ENCODE measurements around the gene MAP6. TPM values are rescaled to one million over a fixed set of nuclear protein-coding genes. Genes with fewer than 3 reads are reported as not detected.

MAP6 gene
- polyA plus RNA-seq, 3 donors = 1.1 to 1.8 (median 1.3) TPM

DNA sequence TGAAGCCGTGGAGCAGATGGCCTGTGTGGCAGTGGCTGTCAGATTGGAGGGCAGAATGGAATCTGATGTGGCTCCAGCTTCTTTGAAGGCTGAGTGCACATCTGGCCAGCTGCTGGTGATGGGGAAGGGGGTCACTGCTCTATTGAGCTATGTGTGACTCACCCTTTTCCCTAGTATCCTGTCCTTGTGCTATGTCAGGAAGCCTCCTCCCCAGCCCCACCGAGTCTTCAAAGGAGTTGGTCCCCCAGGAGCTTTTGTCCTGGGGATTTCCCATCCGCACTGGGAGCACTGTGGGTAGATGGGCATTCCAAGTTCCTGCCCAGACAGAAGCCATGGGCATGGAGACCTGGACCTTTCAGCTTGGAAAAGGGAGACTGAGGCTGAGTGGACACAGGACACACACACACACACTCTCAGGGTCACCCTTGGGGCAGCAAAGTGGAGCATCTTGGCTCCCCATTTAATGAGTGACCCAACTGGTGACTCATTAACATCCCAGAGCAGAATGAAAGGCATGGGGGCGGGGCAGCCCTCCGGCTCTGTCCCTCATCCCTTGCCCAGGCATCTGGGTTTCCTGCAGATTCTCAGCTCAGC, 103.5 kb downstream of the MAP6 start:
- no peak overlapping the region for H3K27ac ChIP-seq (ENCODE audit: low read depth, low read length)
- WGBS, 3 donors = 33 to 51% (median 40%) methylated on average over 5 of the region's 5 CpGs

DNA sequence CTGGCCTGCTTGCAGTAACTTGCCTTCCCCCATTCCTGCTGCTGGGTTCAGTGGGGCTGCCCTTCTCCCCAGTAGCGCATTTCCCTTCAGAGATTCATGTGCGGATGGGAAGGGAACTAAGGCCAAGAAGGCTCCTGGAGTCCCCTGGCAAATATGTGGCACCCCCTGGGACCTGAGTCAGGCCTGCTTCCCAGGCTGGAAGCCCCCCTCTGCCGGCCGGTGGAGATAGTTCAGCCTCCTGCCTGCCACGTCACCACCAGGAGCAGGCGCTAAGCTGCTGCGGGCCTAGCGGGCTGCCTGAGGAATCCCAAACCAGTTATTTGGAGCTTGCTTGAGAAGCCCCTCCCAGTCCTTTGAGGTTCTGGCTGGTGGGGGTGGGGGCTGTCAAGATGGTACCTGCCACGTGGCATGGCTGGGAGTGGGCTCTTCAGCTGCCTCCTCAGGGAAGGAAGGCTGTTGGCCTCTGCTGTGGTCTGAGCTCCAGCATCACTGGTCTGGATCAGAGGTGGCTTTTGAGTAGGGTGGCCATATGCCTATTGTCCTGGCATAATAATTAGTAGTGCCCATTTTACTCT, 104.8 kb downstream of the MAP6 start:
- 22 to 49% (median 40%) methylated on average over 9 of the region's 9 CpGs for WGBS, 3 donors
- peak overlapping the region; percentile 31 for H3K27ac ChIP-seq (ENCODE audit: low read depth, low read length)

DNA sequence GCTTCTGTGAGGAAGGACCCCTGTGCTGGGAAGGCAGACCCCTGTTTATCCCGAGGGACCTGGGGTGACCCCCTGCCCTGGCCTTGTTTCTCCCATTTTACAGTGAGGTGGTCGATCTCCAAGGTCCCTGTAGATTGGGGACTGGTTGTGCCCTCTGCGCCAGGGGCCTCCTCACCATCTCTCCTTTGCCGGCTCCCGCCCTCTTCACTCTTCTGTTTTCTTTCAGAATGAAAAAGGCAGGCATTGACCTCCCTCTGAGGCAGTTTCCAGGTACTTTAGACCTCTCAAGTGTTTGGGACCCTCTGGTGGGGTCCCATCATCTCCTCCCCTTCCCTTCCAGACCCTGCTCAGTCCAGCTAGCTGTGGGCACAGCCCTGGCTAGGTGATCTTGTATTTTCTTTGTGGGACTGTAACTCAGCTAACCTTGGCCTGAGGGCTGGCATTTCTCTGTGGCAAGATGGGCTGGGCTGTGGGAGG, 105.3 kb downstream of the MAP6 start:
- H3K27ac ChIP-seq (ENCODE audit: low read depth, low read length) = peak overlapping the region; percentile 68
- WGBS, 3 donors = 31 to 37% (median 33%) methylated on average over 5 of the region's 5 CpGs

DNA sequence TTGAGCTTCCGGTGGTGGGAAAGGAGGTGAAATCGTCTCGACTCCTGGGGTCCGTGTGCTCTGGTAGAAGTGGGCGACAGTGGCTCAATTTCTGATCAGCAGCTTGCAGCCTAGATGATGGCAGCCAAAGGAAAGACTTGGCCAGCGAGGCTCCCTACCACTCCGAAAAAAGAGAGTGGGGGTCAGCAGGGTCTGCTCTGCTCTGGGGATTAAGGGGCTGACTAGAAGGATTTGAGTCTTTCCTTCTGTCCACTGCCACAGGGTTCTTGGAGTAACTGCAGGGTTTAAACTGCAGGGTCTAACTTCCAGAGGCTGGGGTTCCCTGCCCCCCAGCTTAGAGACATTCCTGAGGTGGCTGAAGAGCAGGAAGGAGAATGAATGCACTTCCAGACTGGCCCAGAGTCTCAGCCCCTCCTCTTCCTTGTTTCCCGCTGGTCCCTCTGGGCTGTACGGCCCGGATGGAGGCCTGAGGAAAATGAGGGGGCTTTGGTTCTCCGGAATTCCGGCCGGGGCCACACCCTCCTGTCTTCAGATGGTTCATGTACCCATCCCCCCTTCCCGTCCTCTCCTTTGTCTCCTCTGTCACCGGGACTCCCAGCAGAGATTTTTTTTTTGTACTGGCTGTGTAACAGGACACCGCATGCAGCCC, 105.9 kb downstream of the MAP6 start:
- 4 to 7% (median 6%) methylated on average over 16 of the region's 16 CpGs for WGBS, 3 donors
- H3K27ac ChIP-seq (ENCODE audit: low read depth, low read length) = peak overlapping the region; percentile 68

DNA sequence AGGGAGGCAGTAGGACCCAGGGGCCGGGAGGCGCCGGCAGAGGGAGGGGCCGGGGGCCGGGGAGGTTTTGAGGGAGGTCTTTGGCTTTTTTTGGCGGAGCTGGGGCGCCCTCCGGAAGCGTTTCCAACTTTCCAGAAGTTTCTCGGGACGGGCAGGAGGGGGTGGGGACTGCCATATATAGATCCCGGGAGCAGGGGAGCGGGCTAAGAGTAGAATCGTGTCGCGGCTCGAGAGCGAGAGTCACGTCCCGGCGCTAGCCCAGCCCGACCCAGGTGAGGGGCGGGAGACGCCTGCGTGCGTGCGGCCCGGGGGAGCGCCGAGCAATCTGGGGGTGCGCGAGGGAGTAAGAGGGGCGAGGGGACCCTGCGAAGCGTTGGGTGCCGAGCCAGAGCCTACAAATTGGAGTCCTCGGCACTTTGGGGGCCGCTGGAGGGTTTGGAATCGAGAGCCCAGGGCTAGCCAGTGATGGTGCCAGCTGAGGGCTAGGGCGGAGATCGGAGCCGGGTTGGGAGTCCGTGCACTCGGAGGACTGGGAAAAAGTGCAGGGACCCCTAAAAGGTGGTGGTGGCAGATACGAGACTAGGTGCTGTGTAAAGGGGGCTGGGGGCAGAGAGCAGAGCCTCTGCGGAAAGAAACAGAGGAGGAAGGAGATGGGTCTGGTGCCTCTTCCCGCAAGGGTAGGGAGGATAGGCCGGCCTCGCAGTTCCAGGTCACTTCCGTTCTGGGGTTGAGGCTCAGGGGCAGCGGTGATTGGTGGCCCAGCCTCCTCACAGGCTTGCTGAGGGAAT, 106.6 kb downstream of the MAP6 start, which contains the start of gene SERPINH1:
TSS of gene SERPINH1 (plus strand) at position 206 of the 788 bp plus-strand sequence. CDS start 4,097 bp downstream, outside the sequence.
- peak within 1 kb of the TSS; percentile 68 for H3K27ac ChIP-seq (ENCODE audit: low read depth, low read length)
- WGBS, 3 donors = 0 to 1% (median 0%) methylated on average over 50 to 51 of the region's 51 CpGs

DNA sequence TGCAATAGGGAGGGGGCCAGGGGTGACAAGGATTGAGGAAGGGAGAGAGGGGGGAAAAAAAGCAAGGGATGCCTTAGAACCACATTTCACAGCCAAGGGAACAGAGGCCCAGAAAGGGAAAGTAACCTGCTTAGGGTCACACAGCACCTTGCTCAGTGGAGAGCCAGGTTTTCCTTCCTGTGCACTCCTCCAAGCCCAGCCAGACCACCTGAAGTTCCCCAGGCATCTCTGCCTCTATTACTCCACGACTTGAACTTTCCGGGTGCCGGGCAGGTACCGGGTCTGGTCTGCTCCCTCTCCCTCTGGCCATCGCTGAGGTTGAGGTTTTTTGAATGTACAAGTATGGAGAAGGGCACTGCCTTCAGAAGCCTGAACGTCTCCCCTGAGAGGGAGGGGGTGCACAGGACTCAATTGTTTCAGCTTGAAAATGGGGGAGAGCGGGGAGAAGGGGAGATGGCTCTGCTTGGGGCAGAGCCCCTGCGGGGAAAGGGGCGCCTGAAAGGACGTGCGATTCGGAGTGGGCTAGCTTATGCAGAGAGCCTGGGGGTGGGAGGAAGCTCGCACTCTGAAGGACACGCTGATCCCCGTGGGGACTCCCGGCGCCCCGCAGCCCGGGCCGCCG, 107.3 kb downstream of the MAP6 start:
- 13 to 17% (median 14%) methylated on average over 21 of the region's 21 CpGs for WGBS, 3 donors
- peak overlapping the region; percentile 68 for H3K27ac ChIP-seq (ENCODE audit: low read depth, low read length)

DNA sequence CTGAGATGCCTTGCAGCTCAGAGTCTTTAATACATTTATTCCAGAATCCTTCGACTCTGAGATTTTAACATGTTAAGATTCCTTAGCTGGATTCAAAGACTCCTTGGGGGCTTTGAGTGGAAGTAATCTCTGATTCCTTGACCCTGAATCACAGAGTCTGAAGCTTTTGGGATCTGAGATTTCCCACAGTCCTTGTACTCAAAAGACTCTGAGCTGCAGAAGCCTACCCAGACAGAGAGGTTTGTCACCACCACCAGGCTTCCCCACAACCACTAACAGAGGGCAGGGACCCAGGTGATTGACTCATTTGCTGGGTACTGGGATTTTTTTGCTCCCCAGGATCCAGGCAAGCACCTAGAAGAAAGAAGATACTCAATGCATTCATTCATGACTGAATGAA, 108.2 kb downstream of the MAP6 start:
- WGBS, 3 donors = 45 to 83% (median 60%) methylated on average over 1 of the region's 1 CpG
- no peak overlapping the region for H3K27ac ChIP-seq (ENCODE audit: low read depth, low read length)

DNA sequence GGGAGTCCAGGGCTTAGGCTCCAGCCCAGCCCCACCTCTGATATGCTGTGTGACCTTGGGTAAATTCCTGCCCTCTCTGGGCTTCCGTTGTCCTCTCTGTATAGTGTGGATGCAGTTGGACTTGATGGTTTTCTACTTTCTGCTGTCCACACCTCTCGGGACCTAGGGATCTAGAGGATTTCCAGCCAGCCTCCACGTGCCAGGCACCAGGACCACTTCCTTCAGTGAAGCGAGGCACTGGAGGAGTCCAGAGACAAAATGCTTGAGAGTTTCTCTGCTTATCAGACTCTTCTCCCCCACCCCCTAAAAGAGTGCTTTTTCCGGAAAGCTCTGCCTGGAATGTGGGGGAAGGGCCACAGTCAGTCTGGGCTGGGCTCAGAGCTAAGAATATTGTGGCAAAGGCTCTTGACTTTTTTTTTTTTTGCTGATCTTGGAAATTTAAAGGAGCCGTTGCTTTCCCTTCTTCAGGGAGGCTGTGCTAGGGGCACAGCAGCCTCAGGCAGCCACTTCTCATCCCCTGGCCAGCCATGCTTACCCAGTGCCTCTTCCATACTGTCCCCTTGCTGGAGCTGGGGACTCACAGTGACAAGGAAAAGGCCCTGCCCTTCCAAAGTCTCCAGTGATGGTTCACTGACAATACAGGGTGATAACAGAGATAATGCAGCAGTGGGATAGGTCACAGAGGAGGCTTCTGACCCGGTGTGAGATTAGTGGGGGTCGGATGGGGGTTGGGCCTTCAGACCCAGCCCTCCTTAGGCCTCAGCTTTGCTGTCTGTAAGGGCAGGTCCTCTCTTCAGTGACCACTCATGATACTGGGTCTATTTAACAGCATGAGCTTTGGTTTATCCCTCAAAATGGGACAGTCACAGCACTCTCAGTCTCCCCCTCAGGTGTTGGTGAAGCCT, 109.6 kb downstream of the MAP6 start:
- WGBS, 3 donors = 26 to 33% (median 32%) methylated on average over 8 of the region's 8 CpGs
- peak overlapping the region; percentile 61 for H3K27ac ChIP-seq (ENCODE audit: low read depth, low read length)

DNA sequence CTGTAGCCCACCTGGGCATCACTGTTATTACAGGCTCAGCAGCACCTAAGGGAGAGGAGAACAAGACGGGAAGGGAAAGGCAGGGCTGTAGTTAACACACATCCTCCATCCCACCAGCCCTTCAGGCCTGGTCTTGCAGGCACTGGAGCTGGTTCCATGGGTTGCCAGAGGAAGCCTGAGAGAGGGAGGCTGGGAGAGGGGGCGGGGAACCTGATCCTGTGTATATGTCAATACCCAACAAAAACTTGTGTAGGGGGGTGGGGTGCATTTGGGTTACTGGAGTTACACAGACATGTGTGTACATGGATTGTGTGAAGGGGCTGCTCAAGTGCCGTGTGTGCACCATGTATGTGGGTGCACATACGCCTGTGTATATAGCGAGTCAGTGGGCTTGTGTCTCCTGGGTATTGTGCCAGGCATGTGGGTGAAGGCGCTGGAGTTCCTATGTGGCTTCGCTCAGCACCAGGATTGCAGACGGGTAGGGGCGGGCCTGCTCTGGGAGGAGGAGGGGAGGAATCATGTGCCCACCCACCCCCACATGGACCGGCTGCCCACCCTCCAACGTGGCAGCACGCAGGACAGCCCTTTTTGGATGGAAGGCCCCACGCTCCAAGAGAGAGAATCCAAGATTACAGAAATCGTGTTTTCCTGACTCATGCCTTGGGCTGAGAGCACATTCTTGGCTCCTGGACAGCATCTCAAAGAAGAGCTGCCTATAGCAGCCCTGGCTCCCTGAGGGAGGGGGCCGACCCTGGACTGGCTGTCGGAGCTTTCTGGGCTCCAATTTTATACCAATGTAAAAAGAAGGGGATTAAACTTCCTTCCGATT, 111.0 kb downstream of the MAP6 start:
- WGBS, 3 donors = 47 to 72% (median 54%) methylated on average over 17 of the region's 17 CpGs

DNA sequence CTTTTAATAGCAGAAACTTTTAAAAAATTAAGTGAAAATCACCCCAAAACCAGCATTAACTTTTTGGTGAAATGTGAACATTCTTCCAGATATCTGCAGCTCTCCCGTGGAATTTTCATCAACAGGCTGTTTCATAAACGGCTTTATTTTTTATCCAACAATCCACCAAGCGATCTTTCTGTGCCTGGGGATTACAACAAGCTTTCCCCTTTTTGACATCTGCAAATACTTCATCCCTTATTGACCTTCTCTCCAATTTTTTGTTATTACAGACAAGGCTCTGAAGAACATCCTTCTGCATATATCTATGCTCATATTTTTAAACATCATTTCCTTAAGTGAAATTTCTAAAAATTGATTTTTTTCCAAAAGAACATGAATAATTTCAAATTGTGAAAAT, 112.6 kb downstream of the MAP6 start:
- 63 to 67% (median 65%) methylated on average over 3 of the region's 3 CpGs for WGBS, 3 donors
- H3K27ac ChIP-seq (ENCODE audit: low read depth, low read length) = no peak overlapping the region

More for the DNA sequence above, 111.0 kb downstream of the MAP6 start:
- H3K27ac ChIP-seq (ENCODE audit: low read depth, low read length) = peak overlapping the region; percentile 61

DNA sequence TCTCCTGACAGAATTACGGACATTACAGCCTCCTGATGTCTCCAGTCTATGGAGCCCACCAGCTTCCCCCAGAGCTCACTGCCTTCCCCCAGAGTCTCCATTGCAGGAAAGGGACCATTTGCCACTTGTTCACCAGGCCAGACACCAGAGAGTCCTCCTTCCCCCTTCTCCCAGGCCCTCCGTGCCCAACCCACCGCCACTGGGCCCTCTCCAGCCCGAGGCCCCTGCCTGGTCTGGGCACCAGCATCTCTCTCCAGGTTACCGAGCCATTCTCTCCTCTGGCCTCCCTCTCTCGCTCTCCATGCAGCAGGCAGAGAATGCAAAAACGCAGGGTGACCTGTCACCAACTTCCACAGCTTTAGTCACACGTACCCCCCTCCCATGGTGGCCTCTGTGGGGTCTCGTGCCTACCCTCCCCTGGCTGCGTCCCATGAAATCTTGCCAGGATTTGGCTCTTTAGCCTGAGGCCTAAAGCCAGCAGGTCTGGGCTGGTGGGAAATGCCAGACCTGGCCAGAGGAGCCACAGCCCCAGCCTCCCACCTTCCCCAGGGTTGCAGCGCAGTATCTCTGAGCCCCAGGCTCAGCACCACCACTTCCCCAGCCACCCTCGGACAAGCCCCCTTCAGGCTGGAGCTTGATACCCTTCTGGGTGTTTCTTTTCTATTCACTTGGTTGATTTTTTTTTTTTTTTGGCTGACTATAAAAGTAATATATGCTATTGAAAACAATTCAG, 113.6 kb downstream of the MAP6 start:
- 80 to 90% (median 85%) methylated on average over 12 of the region's 12 CpGs for WGBS, 3 donors
- H3K27ac ChIP-seq (ENCODE audit: low read depth, low read length) = no peak overlapping the region

DNA sequence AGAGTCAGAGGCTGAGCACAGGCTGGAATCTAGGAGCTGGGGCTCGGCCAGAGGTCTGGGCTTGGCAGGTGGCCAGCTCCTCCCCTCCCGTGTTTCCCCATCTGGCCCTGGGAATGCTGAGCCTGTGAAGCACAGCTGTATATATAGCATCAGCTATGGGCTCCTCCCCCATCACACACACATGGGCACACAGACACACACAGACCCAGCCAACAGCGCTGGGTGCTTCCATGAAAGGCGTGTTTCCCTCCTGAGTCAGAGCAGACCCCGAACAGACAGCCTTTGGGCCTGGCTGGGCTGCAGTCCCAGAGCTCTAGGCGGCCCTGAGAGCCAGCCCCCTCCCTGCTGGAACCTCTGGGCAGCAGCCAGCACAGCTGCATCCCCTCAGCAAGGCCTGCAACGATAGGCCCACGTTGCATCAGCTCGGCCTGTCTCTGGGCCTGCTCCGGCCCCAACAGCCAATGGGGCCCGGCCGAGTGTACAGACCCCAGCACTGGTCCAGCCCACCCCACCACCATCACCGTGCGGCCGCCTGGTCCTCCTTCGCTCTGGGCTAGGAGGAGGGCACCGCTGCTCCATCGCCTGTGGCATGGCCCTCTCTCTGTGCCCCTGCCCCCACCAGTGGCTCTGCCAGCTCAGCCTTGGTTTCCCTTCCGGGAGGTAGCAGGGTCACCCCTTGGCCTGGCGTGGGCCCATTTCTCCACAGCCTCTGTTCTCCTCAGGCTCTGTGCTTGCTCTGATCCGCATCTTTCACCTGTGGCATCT, 114.4 kb downstream of the MAP6 start:
- peak overlapping the region; percentile 41 for H3K27ac ChIP-seq (ENCODE audit: low read depth, low read length)
- 38 to 61% (median 44%) methylated on average over 20 to 21 of the region's 21 CpGs for WGBS, 3 donors

DNA sequence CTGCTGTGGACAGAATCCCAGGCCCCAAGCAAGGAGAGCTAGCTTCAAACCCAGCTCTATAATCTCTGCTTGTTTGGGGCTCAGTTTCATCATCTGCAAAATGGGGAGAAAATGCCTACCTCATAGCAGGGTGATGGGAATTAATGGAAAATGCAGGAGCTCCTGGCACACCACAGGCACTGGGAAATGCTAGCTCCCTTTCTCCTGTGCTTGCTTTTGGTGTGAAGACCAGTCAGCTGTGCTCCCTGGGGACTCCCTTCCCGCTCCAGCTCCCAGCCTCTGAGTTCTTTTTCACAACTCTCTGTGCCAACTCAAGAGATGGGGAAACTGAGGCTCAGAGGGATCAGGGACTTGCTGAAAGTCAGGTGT, 115.0 kb downstream of the MAP6 start:
- peak overlapping the region; percentile 41 for H3K27ac ChIP-seq (ENCODE audit: low read depth, low read length)
- 28 to 54% (median 41%) methylated on average over 1 of the region's 1 CpG for WGBS, 3 donors

DNA sequence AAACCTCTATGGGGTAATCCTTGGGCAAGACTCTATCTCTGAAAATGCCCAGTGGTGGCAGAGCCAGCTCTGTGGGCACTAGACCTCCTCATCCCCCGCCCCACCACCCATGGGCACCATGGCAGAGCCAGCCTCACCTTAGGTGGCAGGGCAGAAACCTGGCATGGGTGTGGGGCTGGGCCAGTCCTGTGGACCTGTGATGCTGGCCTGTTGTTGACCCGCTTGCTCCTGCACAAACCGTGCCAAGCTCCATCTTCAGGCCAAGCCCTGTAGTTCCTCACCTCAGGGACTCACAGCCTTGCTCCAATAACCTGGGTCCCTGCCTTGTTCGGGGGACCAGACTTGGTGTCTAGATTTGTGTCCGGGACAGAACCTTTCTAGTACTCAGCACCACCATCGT, 115.7 kb downstream of the MAP6 start:
- 84 to 93% (median 85%) methylated on average over 6 of the region's 6 CpGs for WGBS, 3 donors
- H3K27ac ChIP-seq (ENCODE audit: low read depth, low read length) = no peak overlapping the region

DNA sequence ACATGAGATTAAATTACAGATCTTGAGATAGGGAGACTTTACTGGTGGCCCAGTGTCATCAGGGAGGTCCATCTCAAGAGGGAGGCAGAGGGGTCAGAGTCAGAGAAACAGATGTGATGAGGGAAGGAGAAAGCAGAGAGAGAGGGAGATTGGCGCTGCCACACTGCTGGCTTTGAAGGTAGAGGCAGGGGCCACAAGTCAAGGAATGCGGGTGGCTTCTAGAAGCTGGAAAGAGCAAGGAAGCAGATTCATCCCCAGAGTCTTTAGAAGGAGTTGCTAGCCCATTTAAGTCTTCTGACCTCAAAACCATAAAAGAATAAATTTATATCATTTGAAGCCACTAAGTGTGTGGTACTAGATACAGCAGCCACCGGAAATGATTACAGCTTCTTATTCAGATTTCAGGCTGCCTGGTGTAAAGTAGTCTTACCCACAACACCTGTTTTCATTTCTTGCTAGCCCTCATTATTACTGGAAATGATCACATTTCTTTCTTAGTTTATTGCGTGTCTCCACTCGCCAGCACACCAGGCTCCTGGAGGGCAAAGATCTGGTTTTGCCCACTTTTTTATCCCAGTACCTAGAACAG, 119.4 kb downstream of the MAP6 start:
- no peak overlapping the region for H3K27ac ChIP-seq (ENCODE audit: low read depth, low read length)
- 92 to 97% (median 92%) methylated on average over 5 of the region's 5 CpGs for WGBS, 3 donors
